SK-N-SH treated with all-trans-retinoic acid at 6 μM for 48 hours (cell line): ENCODE data around the gene ZNF674.

Source experiments
- ATAC-seq: fragments of 200-7000 bp; cut with Tn5 transposase; 3 replicates; pipeline ENCODE4 v1.9.1; 2020; ENCODE audit warnings: mild to moderate bottlenecking, moderate library complexity
- ARNTL ChIP-seq: fragments of 450-650 bp; formaldehyde crosslinking; IDR thresholded peaks from 2 replicates; pipeline ENCODE4 v1.5.0; 2020; ENCODE audit warnings: low read depth, mild to moderate bottlenecking, moderate library complexity, borderline replicate concordance
- BACH2 ChIP-seq: fragments of 250-450 bp; sonication (Bioruptor Pico); IDR thresholded peaks from 2 replicates; pipeline ENCODE4 v1.9.0; 2021; ENCODE audit warnings: mild to moderate bottlenecking, borderline replicate concordance
- CSDC2 ChIP-seq: fragments of 250-450 bp; sonication (Bioruptor Pico); IDR thresholded peaks from 2 replicates; pipeline ENCODE4 v1.5.0; 2020; ENCODE audit warnings: mild to moderate bottlenecking, moderate library complexity
- ESRRG ChIP-seq: fragments of 250-450 bp; sonication (Bioruptor Pico); IDR thresholded peaks from 2 replicates; pipeline ENCODE4 v1.6.1; 2021; ENCODE audit warnings: mild to moderate bottlenecking
- GLIS3 ChIP-seq: fragments of 250-450 bp; sonication (Bioruptor Pico); IDR thresholded peaks from 2 replicates; pipeline ENCODE4 v1.5.0; 2020; ENCODE audit warnings: mild to moderate bottlenecking, moderate library complexity
- ISL1 ChIP-seq: fragments of 250-450 bp; sonication (Bioruptor Pico); IDR thresholded peaks from 2 replicates; pipeline ENCODE4 v2.1.2; 2022; ENCODE audit warnings: mild to moderate bottlenecking, moderate library complexity
- OSR1 ChIP-seq: fragments of 250-450 bp; sonication (Bioruptor Pico); IDR thresholded peaks from 2 replicates; pipeline ENCODE4 v1.8.0; 2022; ENCODE audit warnings: moderate library complexity, mild to moderate bottlenecking, inconsistent platforms
- PPARA ChIP-seq: fragments of 250-450 bp; sonication (Bioruptor Pico); IDR thresholded peaks from 2 replicates; pipeline ENCODE4 v1.5.0; 2020; ENCODE audit warnings: mild to moderate bottlenecking, borderline replicate concordance
- RARB ChIP-seq: fragments of 250-450 bp; sonication (Bioruptor Pico); IDR thresholded peaks from 2 replicates; pipeline ENCODE4 v1.8.0; 2021; ENCODE audit warnings: mild to moderate bottlenecking, moderate library complexity
- SNAI2 ChIP-seq: fragments of 250-450 bp; sonication (Bioruptor Pico); IDR thresholded peaks from 2 replicates; pipeline ENCODE4 v1.5.0; 2020; ENCODE audit warnings: mild to moderate bottlenecking, moderate library complexity
- TCF4 ChIP-seq: fragments of 250-450 bp; sonication (Bioruptor Pico); IDR thresholded peaks from 2 replicates; pipeline ENCODE4 v1.8.0; 2021; ENCODE audit warnings: mild to moderate bottlenecking, moderate library complexity, borderline replicate concordance
- TOX ChIP-seq: fragments of 250-450 bp; sonication (Bioruptor Pico); IDR thresholded peaks from 2 replicates; pipeline ENCODE4 v1.8.0; 2021; ENCODE audit warnings: mild to moderate bottlenecking, moderate library complexity, borderline replicate concordance
- ZC3H10 ChIP-seq: fragments of 250-450 bp; sonication (Bioruptor Pico); IDR thresholded peaks from 2 replicates; pipeline ENCODE4 v1.5.1; 2021; ENCODE audit warnings: mild to moderate bottlenecking, moderate library complexity
- ZFP3 ChIP-seq: fragments of 250-450 bp; sonication (Bioruptor Pico); IDR thresholded peaks from 2 replicates; pipeline ENCODE4 v1.5.0; 2020; ENCODE audit warnings: mild to moderate bottlenecking, moderate library complexity
- ZFP30 ChIP-seq: fragments of 450-650 bp; formaldehyde crosslinking; IDR thresholded peaks from 2 replicates; pipeline ENCODE4 v1.5.0; 2022; ENCODE audit warnings: mild to moderate bottlenecking, moderate library complexity
- ZNF565 ChIP-seq: fragments of 450-650 bp; formaldehyde crosslinking; conservative IDR thresholded peaks from 2 replicates; pipeline ENCODE4 v1.5.0; 2020; ENCODE audit warnings: low read depth, mild to moderate bottlenecking, moderate library complexity
- ZNF70 ChIP-seq: fragments of 450-650 bp; formaldehyde crosslinking; IDR thresholded peaks from 2 replicates; pipeline ENCODE4 v1.5.0; 2020; ENCODE audit warnings: mild to moderate bottlenecking, moderate library complexity
- ZNF8 ChIP-seq: fragments of 450-650 bp; formaldehyde crosslinking; IDR thresholded peaks from 2 replicates; pipeline ENCODE4 v1.5.0; 2020; ENCODE audit warnings: mild to moderate bottlenecking, moderate library complexity
- TF ChIP-seq, protein P1 (sequence below): fragments of 250-450 bp; sonication (Bioruptor Pico); IDR thresholded peaks from 2 replicates; pipeline ENCODE4 v1.5.1; 2021; ENCODE audit warnings: mild to moderate bottlenecking, moderate library complexity
- TF ChIP-seq, protein P2 (sequence below): fragments of 250-450 bp; sonication (Bioruptor Pico); IDR thresholded peaks from 2 replicates; pipeline ENCODE4 v1.5.0; 2020; ENCODE audit warnings: mild to moderate bottlenecking, moderate library complexity
- TF ChIP-seq, protein P3 (sequence below): fragments of 250-450 bp; sonication (Bioruptor Pico); IDR thresholded peaks from 2 replicates; pipeline ENCODE4 v1.5.1; 2020; ENCODE audit warnings: low read depth, mild to moderate bottlenecking, moderate library complexity
- TF ChIP-seq, protein P4 (sequence below): fragments of 250-450 bp; sonication (Bioruptor Pico); IDR thresholded peaks from 2 replicates; pipeline ENCODE4 v1.8.0; 2021; ENCODE audit warnings: low read depth, mild to moderate bottlenecking, moderate library complexity, borderline replicate concordance

Gene ZNF674

DNA sequence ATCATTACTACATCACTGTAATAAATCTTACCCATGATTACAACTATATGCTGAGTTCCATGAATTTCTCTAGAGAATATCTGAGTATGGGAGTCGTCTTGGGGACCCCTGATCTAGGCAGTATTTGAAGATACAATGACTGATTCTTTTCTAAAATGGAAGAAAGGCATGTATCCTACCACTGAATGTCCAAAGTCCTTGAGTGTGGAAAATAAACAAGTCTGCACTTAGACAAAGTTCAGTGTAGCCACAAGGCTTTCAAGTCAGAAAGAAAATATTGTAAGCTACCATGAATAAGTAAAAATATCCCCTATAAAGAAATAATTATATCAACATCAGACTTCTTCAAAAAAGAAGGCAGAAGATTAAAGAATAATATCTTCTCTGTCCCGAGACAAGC, 42.4 kb downstream of the ZNF674 start (continued):
- TF ChIP-seq ARNTL (CRISPR knock-in tag) (no peak), ZFP3 (CRISPR knock-in tag) (no peak), ZNF70 (CRISPR knock-in tag) (no peak), GLIS3 (CRISPR knock-in tag) (no peak), ESRRG (no peak), TCF4 (no peak), RARB (CRISPR knock-in tag) (no peak), TOX (CRISPR knock-in tag) (no peak), SNAI2 (CRISPR knock-in tag) (no peak), ISL1 (CRISPR knock-in tag) (no peak), OSR1 (CRISPR knock-in tag) (no peak)
- TF ChIP-seq, protein P1, sequence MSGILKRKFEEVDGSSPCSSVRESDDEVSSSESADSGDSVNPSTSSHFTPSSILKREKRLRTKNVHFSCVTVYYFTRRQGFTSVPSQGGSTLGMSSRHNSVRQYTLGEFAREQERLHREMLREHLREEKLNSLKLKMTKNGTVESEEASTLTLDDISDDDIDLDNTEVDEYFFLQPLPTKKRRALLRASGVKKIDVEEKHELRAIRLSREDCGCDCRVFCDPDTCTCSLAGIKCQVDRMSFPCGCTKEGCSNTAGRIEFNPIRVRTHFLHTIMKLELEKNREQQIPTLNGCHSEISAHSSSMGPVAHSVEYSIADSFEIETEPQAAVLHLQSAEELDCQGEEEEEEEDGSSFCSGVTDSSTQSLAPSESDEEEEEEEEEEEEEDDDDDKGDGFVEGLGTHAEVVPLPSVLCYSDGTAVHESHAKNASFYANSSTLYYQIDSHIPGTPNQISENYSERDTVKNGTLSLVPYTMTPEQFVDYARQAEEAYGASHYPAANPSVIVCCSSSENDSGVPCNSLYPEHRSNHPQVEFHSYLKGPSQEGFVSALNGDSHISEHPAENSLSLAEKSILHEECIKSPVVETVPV (CRISPR knock-in tag), result no peak

DNA sequence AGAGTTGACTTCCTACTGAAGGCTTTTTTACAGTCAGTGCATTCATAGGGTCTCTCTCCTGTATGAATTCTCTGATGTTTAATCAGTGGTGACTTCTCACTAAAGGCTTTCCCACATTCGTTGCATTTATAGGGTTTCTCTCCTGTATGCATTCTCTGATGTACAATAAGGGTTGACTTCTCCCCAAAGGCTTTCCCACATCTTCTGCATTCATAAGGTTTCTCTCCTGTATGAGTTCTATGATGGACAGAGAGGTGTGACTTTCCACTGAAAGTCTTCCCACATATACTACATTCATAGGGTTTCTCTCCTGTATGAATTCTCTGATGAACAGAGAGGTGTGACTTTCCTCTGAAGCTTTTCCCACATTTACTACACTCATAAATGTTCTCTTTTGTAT, 45.2 kb downstream of the ZNF674 start:
- ATAC-seq, result no peak
- TF ChIP-seq, protein P2, sequence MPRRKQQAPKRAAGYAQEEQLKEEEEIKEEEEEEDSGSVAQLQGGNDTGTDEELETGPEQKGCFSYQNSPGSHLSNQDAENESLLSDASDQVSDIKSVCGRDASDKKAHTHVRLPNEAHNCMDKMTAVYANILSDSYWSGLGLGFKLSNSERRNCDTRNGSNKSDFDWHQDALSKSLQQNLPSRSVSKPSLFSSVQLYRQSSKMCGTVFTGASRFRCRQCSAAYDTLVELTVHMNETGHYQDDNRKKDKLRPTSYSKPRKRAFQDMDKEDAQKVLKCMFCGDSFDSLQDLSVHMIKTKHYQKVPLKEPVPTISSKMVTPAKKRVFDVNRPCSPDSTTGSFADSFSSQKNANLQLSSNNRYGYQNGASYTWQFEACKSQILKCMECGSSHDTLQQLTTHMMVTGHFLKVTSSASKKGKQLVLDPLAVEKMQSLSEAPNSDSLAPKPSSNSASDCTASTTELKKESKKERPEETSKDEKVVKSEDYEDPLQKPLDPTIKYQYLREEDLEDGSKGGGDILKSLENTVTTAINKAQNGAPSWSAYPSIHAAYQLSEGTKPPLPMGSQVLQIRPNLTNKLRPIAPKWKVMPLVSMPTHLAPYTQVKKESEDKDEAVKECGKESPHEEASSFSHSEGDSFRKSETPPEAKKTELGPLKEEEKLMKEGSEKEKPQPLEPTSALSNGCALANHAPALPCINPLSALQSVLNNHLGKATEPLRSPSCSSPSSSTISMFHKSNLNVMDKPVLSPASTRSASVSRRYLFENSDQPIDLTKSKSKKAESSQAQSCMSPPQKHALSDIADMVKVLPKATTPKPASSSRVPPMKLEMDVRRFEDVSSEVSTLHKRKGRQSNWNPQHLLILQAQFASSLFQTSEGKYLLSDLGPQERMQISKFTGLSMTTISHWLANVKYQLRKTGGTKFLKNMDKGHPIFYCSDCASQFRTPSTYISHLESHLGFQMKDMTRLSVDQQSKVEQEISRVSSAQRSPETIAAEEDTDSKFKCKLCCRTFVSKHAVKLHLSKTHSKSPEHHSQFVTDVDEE (CRISPR knock-in tag), result no peak
- TF ChIP-seq TOX (CRISPR knock-in tag), result no peak
- TF ChIP-seq ZNF8, result no peak
- no peak for TF ChIP-seq ISL1 (CRISPR knock-in tag)
- no peak for TF ChIP-seq ZFP30
- TF ChIP-seq PPARA (CRISPR knock-in tag), result no peak
- no peak for TF ChIP-seq SNAI2 (CRISPR knock-in tag)
- TF ChIP-seq, protein P1 (CRISPR knock-in tag), result no peak
- no peak for TF ChIP-seq ZC3H10 (CRISPR knock-in tag)
- no peak for TF ChIP-seq ZNF70 (CRISPR knock-in tag)
- no peak for TF ChIP-seq ZNF565 (CRISPR knock-in tag)
- no peak for TF ChIP-seq RARB (CRISPR knock-in tag)
- TF ChIP-seq TCF4, result no peak
- TF ChIP-seq, protein P3, sequence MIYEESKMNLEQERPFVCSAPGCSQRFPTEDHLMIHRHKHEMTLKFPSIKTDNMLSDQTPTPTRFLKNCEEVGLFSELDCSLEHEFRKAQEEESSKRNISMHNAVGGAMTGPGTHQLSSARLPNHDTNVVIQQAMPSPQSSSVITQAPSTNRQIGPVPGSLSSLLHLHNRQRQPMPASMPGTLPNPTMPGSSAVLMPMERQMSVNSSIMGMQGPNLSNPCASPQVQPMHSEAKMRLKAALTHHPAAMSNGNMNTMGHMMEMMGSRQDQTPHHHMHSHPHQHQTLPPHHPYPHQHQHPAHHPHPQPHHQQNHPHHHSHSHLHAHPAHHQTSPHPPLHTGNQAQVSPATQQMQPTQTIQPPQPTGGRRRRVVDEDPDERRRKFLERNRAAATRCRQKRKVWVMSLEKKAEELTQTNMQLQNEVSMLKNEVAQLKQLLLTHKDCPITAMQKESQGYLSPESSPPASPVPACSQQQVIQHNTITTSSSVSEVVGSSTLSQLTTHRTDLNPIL (CRISPR knock-in tag), result no peak

DNA sequence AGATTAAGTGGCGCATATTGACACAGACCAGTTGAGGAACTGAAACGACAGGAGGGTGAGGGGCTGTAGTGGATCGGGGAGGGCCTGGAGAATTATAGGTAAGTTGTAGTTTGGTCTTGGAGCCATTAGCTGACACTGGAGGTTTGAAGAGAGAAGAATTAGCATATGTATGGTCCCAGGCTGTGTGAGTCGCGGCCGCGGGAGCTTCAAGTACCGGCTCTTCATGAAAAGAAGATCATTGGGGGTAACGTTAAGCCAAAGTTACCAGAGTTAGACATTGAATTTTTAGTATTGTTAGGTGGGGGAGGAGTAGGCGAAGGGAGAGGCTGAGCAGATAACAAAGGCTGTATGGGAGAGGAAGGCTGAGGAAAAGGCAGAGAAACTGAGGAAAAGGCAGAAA, 56.5 kb downstream of the ZNF674 start:
- no peak for ATAC-seq
- TF ChIP-seq BACH2 (CRISPR knock-in tag), result no peak
- TF ChIP-seq RARB (CRISPR knock-in tag), result no peak
- no peak for TF ChIP-seq CSDC2
- no peak for TF ChIP-seq ZFP3 (CRISPR knock-in tag)
- no peak for TF ChIP-seq ZC3H10 (CRISPR knock-in tag)
- TF ChIP-seq, protein P3 (CRISPR knock-in tag), result no peak
- no peak for TF ChIP-seq TCF4
- TF ChIP-seq, protein P2 (CRISPR knock-in tag), result no peak
- TF ChIP-seq, protein P1 (CRISPR knock-in tag), result no peak
- TF ChIP-seq OSR1 (CRISPR knock-in tag), result no peak
- no peak for TF ChIP-seq ARNTL (CRISPR knock-in tag)
- TF ChIP-seq ZNF565 (CRISPR knock-in tag), result no peak
- no peak for TF ChIP-seq PPARA (CRISPR knock-in tag)
- TF ChIP-seq ZNF70 (CRISPR knock-in tag), result no peak
- TF ChIP-seq, protein P4, sequence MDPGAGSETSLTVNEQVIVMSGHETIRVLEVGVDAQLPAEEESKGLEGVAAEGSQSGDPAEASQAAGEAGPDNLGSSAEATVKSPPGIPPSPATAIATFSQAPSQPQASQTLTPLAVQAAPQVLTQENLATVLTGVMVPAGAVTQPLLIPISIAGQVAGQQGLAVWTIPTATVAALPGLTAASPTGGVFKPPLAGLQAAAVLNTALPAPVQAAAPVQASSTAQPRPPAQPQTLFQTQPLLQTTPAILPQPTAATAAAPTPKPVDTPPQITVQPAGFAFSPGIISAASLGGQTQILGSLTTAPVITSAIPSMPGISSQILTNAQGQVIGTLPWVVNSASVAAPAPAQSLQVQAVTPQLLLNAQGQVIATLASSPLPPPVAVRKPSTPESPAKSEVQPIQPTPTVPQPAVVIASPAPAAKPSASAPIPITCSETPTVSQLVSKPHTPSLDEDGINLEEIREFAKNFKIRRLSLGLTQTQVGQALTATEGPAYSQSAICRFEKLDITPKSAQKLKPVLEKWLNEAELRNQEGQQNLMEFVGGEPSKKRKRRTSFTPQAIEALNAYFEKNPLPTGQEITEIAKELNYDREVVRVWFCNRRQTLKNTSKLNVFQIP (CRISPR knock-in tag), result no peak
- no peak for TF ChIP-seq TOX (CRISPR knock-in tag)
- TF ChIP-seq ISL1 (CRISPR knock-in tag), result no peak
